Caki2 (cell line): ENCODE measurements around the gene UPK3A. TPM values are rescaled to one million over a fixed set of nuclear protein-coding genes. Genes with fewer than 3 reads are reported as not detected.
A peak's percentile ranks its signal among the peaks of the same experiment; 100 is the strongest.
"Not testable (repeated sequence)": the region's sequence is repeated elsewhere in the genome, so short reads cannot be mapped to it uniquely, and the experiment has no call there.

Experiments
- DNase-seq: peaks from one replicate; pipeline ENCODE4 v3.0.0-alpha.2; 2015; ENCODE audit warnings: low read depth
- in situ Hi-C: cut with HindIII; loops from 2 replicates; pipeline ENCODE4 v1.10.0; 2016; ENCODE audit warnings: low sequenced_read_pairs, low pct_unique_long_range_greater_than_20kb, mixed read lengths
- total RNA-seq: library from RNA; depleted of rRNA; stranded (reverse); fragments of >200 nt; shearing (Covaris generic); gene quantifications from 2 replicates; pipeline ENCODE4 v1.2.3, GENCODE V29; 2014; ENCODE audit warnings: low replicate concordance

Gene UPK3A
- total RNA-seq, 1 experiment from 2014 or later: 5.9 TPM

DNA sequence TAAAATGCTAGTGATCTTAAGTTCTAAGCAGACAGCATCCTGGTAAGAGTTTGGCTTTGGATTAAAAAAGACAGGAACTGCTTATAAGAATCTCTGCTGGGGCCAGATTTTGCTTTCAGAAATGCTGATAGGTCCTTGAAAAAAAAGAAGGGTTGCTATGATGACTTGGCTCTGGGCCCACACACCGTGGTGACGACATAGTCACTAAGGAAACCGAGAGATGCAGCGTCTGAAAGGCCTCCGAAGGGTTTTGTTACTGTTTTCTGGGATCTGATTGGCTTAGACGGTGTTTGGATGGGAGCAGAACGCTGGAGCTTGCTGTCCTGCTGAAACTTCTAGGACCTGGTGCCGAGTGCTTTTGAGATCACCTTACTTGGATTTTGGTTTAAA, 33.4 kb downstream of the UPK3A start:
- in situ Hi-C loops: no loop called here
- DNase-seq: peak; percentile 34

DNA sequence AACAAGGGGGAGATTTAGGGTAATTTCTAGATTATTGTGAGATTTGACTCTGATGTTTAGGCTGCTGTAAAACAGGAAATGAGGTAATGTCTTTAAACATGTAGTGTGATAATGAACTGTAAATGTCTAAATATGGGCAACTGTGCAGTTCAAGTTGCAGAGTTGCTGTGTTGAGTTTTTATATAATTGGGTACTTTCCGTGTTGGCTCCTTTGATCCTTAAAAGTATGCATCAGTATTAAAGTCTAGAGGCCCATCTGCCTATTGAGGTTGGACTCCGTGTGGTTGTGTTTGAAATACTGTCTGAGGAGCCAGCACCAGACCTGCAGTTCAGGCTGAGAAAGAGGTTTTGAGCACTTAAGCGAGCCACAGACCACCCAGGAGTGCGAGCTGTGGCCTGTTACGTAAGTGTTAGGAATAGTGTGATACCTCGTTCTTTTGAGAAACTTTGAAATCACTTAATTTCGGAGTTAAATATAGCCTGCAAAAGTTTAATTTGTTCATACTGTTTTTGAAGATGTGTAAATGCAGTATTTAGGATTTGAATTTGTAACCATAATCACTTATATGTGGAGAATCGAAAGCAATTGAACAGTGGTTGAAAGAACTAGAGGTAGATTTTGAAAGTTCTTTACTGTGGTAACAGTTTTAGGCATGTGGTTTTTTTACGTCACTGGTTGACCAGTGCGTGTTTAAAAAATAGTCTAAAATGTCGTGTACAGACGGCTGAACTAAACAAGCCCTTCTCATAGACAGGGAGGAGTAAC, 34.0 kb downstream of the UPK3A start:
- in situ Hi-C loops: no loop called here
- DNase-seq: no peak

DNA sequence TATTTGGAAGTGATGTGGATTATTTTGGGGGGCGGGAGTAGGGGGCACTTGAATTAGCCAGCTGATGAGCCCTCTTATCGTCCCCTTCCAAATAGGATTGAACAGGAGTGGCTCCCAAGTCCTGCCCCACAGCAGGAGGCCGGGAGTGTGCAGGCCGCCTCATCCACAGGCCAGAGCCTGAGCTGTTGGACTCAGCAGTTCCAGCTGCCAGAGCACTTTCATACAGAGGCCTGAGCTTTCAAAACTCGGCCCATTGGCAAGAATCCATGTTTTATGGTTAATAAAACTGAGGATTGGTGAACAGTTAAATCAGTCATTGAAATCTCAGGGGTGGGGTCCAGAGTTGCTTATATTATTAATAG, 34.6 kb downstream of the UPK3A start:
- in situ Hi-C loops: no loop called here
- DNase-seq: no peak

DNA sequence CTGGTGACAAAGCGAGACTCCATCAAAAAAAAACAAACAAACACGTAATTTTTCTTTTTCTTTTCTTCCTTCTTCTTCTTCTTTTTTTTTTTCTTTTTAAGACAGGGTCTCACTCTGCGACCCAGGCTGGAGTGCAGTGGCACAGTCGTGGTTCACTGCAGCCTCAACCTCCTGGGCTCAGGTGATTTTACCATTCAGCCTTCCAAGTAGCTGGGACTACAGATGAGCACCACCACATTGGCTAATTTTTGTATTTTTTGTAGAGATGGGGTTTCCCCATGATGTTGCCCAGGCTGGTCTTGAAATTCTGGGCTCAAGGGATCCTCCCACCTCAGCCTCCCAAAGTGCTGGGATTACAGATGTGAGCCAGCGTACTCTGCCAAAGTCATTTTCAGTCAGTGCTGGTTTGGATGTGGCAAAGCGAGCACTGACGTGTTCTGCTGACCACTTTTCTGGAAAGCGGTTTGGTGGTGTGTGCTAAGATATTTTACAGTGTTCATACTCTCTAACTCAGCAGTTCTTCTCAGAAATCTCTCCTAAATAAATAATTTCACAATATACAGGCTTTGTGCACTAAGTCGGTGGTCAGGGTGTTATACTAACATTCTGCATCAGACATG, 35.7 kb downstream of the UPK3A start:
- in situ Hi-C loops: no loop called here
- no peak for DNase-seq

DNA sequence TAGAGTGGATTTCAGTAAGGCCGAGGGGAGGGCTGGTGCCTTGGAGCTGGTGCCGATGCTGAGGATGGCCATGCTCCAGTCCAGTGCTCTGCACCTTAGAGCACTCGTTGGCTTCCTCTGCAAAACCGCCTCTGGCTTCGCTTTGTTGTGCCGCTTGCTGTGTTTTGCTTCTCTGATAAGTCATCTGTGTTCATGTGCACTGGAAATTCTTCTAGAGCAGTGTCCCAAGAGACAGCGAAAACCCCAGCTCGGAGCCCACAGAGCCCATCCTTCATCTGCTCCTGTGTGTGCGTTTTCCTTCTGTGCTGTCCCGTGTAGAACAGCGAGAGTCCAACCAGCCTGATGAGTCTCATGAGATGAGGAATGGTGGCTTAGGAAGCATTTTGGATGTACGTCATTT, 37.1 kb downstream of the UPK3A start:
- in situ Hi-C loops: no loop called here
- DNase-seq: no peak

DNA sequence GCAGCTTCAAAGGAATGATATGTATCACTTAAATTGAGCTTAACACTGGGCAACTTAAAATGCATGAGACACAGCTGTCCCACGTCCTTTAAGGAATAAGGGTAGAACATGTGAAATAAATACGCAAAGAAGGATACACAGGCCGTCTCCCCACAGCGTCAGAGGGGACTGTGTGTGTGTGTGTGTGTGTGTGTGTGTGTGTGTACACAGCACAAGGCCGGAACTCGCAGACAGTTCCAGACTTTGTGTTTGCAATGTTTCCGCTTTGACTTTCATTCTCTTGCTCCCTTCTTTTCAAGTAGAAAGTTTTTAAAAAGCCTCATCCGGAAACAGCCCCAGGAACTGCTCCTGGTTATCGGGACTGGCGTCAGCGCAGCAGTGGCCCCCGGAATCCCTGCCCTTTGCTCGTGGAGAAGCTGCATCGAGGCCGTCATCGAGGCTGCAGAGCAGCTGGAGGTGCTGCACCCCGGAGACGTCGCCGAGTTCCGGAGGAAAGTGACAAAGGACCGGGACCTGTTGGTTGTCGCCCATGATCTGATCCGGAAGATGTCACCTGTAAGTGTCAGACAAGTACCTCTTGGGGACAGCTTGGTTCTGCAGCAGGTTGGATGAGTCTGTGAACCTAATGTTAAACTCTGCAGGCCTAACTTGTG, 38.2 kb downstream of the UPK3A start:
- DNase-seq: no peak
- in situ Hi-C loops: no loop called here

DNA sequence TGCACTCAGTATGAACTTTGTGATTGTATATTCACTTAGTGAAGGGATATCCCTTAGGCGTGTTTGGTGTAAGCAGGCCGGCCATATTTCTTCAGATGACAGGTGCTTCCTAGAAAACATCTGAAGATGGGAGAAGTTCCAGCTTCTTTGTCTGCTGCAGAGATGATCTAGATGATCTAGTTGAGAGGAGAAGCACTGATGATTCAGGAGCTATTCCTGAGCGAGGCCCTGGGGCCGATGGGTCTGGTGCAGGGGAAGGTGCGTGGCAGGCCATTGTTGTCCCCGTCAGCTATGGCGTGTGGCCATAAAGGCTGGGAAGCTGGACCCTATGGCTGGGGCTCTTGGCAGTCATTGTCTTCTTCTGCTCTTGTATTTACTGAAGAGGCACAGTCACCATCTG, 38.9 kb downstream of the UPK3A start:
- in situ Hi-C loops: no loop called here
- no peak for DNase-seq

DNA sequence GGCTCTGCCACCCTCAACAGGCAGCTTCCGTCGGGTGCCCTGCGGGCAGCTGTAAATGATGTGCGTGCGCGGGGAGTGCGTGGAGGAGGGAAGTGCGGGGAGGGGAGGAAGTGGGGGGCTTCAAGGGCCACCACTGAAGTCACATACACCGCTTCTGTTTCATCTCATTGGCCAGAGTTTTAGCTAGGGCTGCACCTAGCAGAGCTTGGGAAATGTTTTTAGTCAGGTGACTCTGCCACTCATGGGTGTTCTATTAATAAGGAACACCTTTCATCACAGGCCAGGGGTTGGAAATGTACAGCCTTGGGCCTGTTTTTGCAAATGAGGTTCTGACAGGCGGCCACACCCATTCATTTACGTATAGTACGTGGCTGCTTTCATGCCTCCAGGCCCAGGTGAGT, 39.6 kb downstream of the UPK3A start:
- DNase-seq: no peak
- in situ Hi-C loops: no loop called here

DNA sequence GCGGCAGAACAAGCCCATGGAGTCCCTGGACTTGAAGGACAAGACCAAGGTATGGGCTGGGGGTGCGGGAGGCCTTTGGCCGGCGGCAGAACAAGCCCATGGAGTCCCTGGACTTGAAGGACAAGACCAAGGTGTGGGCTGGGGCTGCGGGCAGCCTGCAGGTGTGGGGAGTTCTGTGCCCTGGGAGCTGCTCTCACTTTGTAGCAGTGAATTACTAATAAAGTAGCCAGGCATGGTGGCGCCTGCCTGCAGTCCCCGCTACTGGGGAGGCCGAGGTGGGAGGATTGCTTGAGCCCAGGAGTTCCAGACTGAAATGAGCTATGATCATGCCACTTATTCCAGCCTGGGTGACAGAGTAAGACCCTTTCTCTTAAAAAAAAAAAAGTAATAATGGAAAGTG, 43.5 kb downstream of the UPK3A start:
- in situ Hi-C loops, DNase-seq: not testable (repeated sequence)

DNA sequence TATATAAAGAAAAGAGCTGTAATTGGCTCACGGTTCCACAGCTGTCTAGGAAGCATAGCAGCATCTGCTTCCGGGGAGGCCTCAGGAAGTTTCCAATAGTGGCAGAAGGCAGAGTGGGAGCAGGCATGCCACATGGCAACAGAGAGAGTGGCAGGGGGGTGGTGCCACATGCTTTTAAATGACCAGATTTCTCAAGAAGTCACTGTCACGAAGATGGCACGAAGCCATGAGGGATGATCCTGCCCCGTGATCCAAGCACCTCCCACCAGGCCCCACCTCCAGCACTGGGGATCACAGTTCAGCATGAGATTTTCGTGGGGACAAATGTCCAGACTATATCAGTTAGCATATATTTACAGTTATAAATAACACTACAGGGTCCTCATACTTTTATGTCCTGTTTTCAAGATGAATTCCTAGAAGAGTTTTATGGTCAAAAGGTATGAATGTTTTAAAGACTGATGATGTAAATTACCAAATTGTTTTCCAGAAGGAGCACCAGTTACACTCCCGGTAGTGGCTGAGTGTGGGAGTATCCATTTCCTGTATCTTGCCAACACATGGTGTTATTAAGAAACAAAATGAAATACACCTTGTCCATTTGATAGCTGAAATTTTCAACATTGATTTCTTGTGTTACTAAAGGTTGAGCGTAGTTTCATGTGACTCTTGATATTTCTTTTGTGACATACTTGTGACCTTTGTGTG, 44.2 kb downstream of the UPK3A start:
- in situ Hi-C loops: no loop called here
- DNase-seq: no peak

DNA sequence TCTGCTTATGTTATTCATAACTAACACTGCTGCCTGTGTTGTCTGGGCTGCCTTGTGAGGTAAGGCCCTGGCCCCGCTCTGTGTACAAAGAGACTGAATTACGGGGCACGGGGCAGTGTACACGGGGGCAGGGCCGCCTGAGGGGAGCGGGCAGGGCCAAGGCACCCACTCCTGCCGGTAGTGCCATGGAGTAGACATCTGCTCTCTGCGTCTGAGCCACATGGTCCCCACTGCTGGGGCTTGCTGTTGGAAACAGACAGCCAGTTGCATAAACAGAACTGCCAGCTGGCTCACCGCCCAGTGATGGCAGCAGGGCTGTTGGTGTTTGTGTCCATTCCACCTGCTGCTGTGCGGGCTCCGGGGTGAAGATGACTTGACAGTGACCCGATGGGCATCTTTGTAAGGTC, 44.8 kb downstream of the UPK3A start:
- in situ Hi-C loops: no loop called here
- DNase-seq: no peak

DNA sequence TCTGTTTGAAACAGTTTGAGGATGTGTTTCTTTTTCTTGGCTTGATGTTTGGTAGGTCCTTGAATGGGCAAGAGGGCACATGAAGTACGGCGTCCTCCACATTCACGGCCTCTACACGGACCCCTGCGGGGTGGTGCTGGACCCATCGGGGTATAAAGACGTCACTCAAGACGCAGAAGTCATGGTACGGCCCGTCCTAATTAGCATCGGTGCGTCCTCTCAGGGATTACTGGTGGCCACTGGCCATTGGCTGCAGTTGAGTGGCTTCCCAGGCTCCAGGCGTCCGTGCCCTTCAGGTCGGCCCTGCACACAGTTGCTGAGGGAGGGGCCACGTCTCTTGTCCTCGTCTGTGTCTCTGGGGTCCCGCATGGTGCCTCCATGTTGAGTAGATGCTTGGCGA, 45.8 kb downstream of the UPK3A start:
- no peak for DNase-seq
- in situ Hi-C loops: no loop called here

DNA sequence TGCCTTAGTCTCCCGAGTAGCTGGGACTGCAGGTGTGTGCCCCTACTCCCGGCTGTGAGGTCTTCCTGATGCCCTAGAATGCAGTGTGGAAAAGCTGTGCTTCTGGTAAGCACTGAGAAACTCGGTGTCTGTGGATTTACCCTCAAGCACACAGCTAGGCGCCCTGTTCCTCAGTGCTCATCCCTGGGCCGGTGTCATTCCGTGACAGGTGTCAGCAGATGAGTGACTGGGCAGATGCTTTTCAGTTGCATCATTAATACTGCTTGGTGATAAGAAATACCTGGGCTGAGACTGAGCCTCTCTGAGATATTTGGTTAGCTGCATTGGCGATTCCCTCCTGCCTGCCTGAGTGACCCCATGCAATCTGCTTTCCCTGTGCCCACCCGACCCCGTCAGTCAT, 46.7 kb downstream of the UPK3A start:
- in situ Hi-C loops: no loop called here
- DNase-seq: no peak

DNA sequence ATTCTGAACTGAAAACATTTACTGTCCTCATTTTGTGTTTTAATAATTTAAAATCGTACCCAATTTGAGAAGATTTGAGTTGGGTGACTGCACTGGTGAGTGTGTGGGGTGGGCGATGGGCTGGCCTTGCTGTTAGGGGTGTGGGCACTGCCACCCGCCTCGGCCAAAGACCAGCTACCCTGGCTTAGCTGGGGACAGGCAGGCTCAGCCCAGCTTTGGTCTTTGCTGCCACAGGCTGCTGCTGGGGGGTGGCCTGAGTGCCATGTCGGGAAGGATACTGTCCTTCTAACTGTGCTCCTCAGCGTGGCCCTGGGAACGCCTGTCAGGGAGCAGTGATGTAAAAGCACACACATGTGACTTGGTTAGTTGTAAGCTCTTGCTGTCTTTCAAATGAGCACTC, 47.3 kb downstream of the UPK3A start:
- no peak for DNase-seq
- in situ Hi-C loops: no loop called here

DNA sequence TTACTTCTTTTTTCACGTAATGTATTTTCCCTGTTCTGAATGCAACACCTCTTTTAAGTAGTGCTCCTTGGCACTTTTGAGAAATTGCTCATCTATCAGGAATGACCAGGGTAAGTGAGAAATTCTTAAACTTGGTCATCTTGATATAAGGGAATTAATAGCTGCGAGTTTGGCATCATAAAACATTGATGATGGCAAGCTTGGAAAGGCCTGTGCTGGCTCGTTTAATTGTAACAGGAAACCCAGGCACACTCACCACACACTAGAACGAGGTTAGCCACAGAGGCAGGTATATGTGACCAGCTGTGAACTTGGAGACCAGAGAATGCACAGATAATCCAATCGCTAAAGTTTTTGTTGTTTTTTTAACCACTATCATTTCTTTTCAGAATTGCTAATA, 49.3 kb downstream of the UPK3A start:
- in situ Hi-C loops: no loop called here
- DNase-seq: no peak

DNA sequence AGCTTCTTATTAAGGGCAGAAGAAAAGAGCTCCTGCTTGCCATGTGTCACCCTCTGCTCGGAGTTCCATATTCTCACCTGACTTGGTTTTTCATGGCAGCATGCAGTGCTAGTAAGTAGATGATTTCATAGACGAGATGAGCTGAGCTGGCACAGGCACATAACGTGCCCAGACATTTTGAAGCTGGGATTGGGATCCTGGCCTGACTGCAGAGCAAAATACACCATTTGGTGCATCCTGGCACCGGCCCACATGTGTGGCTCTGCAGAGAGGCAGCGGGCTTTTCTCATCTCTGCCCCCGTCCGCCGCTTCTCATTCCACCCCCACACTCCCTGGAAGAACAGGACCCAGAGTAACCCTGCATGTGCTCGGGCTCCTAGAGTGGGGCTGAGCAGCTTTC, 49.8 kb downstream of the UPK3A start:
- in situ Hi-C loops: no loop called here

DNA sequence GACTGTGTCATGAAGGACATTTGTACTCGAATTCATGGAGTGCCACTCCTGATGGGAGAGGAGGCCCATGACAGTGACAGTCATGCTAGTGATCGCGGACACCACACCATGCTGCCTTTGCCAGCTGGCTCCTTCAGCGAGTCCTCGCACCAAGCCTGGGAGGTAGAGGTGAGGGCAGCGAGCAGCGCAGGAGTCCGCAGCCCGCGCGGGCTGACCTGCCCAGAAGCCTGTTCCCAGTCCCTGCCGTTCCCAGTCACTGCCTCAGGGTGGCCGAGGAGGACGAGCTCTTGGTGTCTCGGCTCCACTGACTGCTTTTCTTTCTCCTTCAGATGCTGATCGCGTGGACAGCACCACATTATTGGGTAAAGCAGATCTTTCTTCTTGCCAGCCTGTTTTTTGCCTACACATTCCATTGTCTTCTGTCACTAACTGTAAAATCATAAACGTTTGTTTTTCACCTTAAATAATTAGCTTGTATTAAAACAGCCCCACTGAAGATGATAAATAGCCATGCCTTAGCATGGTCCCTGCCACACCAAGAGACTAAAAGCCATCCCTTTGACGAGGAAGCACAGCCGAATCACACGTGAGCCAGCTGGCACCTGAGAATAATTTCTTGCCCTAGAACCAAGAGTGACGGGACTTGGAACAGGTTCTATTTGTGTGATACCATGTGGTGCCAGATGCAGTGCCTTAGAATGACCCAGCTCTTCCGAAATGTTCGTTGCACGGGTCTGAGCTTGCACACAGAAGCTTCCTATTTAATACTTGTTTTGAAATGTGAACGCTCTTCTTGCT, 50.5 kb downstream of the UPK3A start:
- DNase-seq: no peak
- in situ Hi-C loops: no loop called here

More for the DNA sequence above, 49.8 kb downstream of the UPK3A start:
- DNase-seq: no peak

DNA sequence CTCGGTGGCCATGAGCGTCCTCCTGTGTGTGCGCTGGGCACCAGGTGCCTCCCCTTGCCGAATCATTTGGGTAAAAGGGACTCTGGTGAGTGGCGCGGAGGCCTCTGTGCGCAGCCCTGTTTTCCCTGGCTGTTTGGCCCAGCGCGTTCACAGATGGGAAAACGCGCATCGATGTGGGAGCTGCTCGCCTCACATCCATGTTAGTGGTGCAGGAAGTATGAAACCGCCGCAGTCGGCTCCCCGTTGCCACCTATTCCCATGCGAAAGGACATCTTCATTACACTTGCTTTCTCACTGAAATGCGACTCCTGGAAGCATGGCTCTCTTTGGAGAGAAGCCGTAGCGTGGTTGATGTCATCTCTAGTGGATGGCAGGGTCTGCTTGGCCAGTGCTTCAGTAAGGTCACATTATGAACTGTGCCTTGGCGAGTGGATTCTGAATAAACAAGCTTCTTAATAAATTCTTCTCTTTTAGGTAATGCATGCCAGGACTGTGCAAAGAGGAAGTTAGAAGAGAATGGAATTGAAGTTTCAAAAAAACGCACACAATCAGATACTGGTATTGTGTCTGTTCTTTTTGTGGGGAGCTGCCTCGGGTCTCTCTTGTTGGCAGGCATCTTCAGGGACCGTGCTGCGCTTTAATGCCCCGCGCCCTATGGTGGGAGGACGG, 51.2 kb downstream of the UPK3A start:
- no peak for DNase-seq
- in situ Hi-C loops: no loop called here
